ENCODE data around the gene UGT8.

Gene UGT8

GRCh38 chr4:114598191-114599121, at the start of gene UGT8:
UGT8 (plus strand) TSS chr4:114598807; CDS start chr4:114622881, 24,074 bp downstream.
- TF ChIP-seq CTCF (conservative IDR thresholded peaks at IDR 0.05) (no peak), ZFX (IDR thresholded peaks at IDR 0.05) (no peak)
- peak within 1 kb of the TSS; percentile 60 for H3K27ac ChIP-seq

- TF ChIP-seq ZFX (IDR thresholded peaks at IDR 0.05) (no peak), CTCF (conservative IDR thresholded peaks at IDR 0.05) (no peak)
- H3K27ac ChIP-seq = no peak overlapping the region
Measured at GRCh38 chr4:114549638-114550037, 49.0 kb upstream of the UGT8 start.

GRCh38 chr4:114558446-114559020, 40.1 kb upstream of the UGT8 start:
- TF ChIP-seq ZFX (IDR thresholded peaks at IDR 0.05) (no peak), CTCF (conservative IDR thresholded peaks at IDR 0.05) (no peak)
- H3K27ac ChIP-seq = no peak overlapping the region

GRCh38 chr4:114561590-114561989, 37.0 kb upstream of the UGT8 start:
- H3K27ac ChIP-seq = peak overlapping the region; percentile 74
- TF ChIP-seq CTCF (conservative IDR thresholded peaks at IDR 0.05) = no peak
- TF ChIP-seq ZFX (IDR thresholded peaks at IDR 0.05) = no peak

GRCh38 chr4:114562176-114562904, 36.3 kb upstream of the UGT8 start:
- H3K27ac ChIP-seq = peak overlapping the region; percentile 74
- TF ChIP-seq ZFX (IDR thresholded peaks at IDR 0.05) (no peak), CTCF (conservative IDR thresholded peaks at IDR 0.05) (no peak)

GRCh38 chr4:114563536-114564315, 34.9 kb upstream of the UGT8 start:
- H3K27ac ChIP-seq = peak overlapping the region; percentile 74; the same call in 1 of the 2 replicates
- TF ChIP-seq CTCF (conservative IDR thresholded peaks at IDR 0.05) (no peak), ZFX (IDR thresholded peaks at IDR 0.05) (no peak)
